Lung (tissue), 12 donors: Measurements from ENCODE around the gene CRPPA. TPM values are rescaled to one million over a fixed set of nuclear protein-coding genes. Genes with fewer than 3 reads are reported as not detected.
A peak's percentile ranks its signal among the peaks of the same experiment; 100 is the strongest.

ENCODE experiments used
- ATAC-seq: fragments of 200-7000 bp; cut with Tn5 transposase; one replicate; pipeline ENCODE4 v1.9.1; 2020; ENCODE audit warnings: moderate number of reproducible peaks; ENCODE audit not compliant: insufficient read depth, low FRiP score
- DNase-seq, 3 donors: peaks; one replicate each; pipeline ENCODE4 v3.0.0-alpha.2; 2013 to 2017
- H3K27ac ChIP-seq, 2 donors: one replicate each; pipeline ENCODE4 v1.5.1; 2013; ENCODE audit warnings: mild to moderate bottlenecking in 2 of 2, moderate library complexity in 2 of 2, control low read depth in 1 of 2, inconsistent platforms in 1 of 2, low read depth in 1 of 2, low read length in 1 of 2
- H3K27me3 ChIP-seq, 3 donors: one replicate each; pipeline ENCODE4 v1.5.1; 2013; ENCODE audit warnings: low read length in 2 of 3; ENCODE audit not compliant: control insufficient read depth in 3 of 3, insufficient read depth in 3 of 3
- H3K36me3 ChIP-seq, 4 donors: one replicate each; pipeline ENCODE4 v1.5.1; 2013; ENCODE audit warnings: low read length in 4 of 4, mild to moderate bottlenecking in 1 of 4, moderate library complexity in 1 of 4; ENCODE audit not compliant: control insufficient read depth in 4 of 4, insufficient read depth in 4 of 4
- H3K4me1 ChIP-seq, 5 donors: one replicate each; pipeline ENCODE4 v1.5.1; 2013; ENCODE audit warnings: low read length in 5 of 5, mild to moderate bottlenecking in 2 of 5, moderate library complexity in 1 of 5; ENCODE audit not compliant: control insufficient read depth in 5 of 5, insufficient read depth in 5 of 5
- H3K4me3 ChIP-seq: one replicate; pipeline ENCODE4 v1.5.1; 2013; ENCODE audit warnings: mild to moderate bottlenecking, control low read depth, moderate library complexity
- H3K9ac ChIP-seq, 2 donors: one replicate each; pipeline ENCODE4 v1.5.1; 2013; ENCODE audit warnings: low read length in 2 of 2, control low read depth in 1 of 2; ENCODE audit not compliant: insufficient read depth in 1 of 2
- H3K9me3 ChIP-seq, 4 donors: one replicate each; pipeline ENCODE4 v1.5.1; 2013; ENCODE audit warnings: low read length in 3 of 4, mild to moderate bottlenecking in 1 of 4, moderate library complexity in 1 of 4; ENCODE audit not compliant: control insufficient read depth in 4 of 4, insufficient read depth in 3 of 4
- WGBS, 2 donors: extraction: QIAGEN DNeasy Blood & Tissue Kit; methylation state at CpG; one replicate each; pipeline ENCODE4 v1.1.7; 2013; 5-methylcytosine and 5-hydroxymethylcytosine counted together
- polyA plus RNA-seq, 2 donors: library from polyadenylated mRNA; stranded (reverse); fragments of 200-250 nt; gene quantifications; one replicate each; pipeline ENCODE4 v1.2.1, GENCODE V29; 2013
- total RNA-seq, 2 donors: library from RNA; depleted of rRNA in 1 of 2; stranded (reverse); fragments of >200 nt in 1 of 2; gene quantifications; one replicate each; pipeline ENCODE4 v1.2.1, GENCODE V29; 2014 to 2021
- TF ChIP-seq, protein P1 (sequence below): IDR thresholded peaks from 2 replicates; pipeline ENCODE4 v1.5.1; 2012; ENCODE audit warnings: mild to moderate bottlenecking; ENCODE audit errors: control extremely low read depth, extremely low read depth
- donor health status: control.
- donor health status: control.
- donor health status: Bipolar disorder and iron deficiency.
- donor health status: healthy.
- donor health status: DM: yes; HTN: yes; CAD: no.

CRPPA gene
- total and polyA plus RNA-seq, 4 donors = 0.38 to 8.6 (median 2.0) TPM

DNA sequence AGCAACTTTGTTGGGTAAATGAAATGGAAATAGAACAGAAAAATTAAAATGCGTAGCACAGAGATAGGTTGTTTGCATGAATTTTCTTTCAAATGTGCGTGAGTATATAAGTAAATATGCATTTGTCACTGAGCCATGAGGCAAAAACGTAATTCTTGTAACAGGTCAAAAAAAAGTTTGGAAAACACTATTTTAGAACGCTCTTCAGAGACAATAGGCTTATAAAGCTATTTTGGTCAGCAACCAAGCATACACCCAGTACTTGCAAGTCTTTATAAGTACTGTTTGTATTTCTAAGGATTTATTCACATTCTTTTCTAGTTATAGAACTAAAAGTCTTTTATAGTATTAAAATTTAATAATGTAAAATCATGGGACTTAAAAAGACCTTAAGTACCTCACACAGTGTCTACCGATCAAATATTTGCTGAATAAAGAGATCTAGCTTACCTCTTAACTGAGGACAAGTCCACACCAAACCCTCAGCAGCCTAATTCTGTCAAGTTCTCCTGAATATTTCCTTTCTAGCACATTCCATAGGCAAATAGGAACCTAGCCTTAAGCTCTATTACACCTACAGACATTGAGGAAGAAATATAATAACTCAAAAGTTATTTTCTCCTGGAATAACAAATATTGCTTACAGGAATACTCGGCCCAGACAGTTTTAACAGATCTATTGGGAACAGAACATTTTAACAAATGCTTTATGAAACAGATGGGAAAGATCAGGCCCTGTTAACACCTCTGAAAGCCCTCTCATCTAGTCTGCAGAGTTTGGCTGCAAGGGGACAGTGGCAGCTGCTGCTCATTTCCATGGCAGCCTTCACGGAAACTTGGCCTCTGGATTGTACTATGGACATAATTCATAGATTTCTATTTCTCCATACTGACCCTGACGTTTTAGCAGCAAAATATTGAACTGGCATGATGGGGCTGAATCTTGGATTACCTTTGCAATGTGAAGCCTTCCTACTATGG is 8.8 kb downstream of the CRPPA start:
- H3K4me1 ChIP-seq = peaks cover 0 to 39% (median 2%) of the 10 kb centered on the region in 5 donors
- 68 to 77% methylated on average over 8 of the region's 8 CpGs for WGBS, 2 donors
- no peaks in the 10 kb centered on the region for H3K9me3 ChIP-seq
- no peak overlapping the region for H3K9ac ChIP-seq
- no peak overlapping the region for H3K4me3 ChIP-seq
- ATAC-seq (no peak), DNase-seq (peak; percentile 74 to 89 (median 87))
- TF ChIP-seq, protein P1, sequence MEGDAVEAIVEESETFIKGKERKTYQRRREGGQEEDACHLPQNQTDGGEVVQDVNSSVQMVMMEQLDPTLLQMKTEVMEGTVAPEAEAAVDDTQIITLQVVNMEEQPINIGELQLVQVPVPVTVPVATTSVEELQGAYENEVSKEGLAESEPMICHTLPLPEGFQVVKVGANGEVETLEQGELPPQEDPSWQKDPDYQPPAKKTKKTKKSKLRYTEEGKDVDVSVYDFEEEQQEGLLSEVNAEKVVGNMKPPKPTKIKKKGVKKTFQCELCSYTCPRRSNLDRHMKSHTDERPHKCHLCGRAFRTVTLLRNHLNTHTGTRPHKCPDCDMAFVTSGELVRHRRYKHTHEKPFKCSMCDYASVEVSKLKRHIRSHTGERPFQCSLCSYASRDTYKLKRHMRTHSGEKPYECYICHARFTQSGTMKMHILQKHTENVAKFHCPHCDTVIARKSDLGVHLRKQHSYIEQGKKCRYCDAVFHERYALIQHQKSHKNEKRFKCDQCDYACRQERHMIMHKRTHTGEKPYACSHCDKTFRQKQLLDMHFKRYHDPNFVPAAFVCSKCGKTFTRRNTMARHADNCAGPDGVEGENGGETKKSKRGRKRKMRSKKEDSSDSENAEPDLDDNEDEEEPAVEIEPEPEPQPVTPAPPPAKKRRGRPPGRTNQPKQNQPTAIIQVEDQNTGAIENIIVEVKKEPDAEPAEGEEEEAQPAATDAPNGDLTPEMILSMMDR = no peak
- no peak overlapping the region for H3K27ac ChIP-seq
- no peaks in the 10 kb centered on the region for H3K36me3 ChIP-seq
- H3K27me3 ChIP-seq = peaks cover 0 to 8% (median 0%) of the 10 kb centered on the region in 3 donors

DNA sequence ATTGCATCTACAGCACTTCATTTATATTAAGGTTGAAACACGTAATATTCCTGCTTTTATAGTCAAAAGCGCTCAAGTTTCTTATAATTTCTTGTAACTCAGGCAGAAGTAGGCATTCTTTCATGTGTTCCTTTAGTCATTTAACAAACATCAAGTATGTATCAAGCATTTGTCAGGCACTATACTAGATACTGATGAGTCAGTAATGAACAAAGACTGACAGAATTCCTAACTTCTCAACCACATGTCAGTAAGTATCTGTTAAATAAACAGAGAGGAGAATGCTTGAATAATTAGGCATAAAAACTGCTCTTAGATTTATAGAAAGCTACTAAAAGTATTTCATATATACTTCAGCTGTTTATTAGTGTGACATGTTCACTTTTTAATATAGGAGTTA is 9.9 kb downstream of the CRPPA start:
- Histone ChIP-seq H3K4me1 (peaks cover 0 to 31% (median 2%) of the 10 kb centered on the region in 5 donors), H3K27ac (no peak overlapping the region), H3K27me3 (peaks cover 0 to 8% (median 0%) of the 10 kb centered on the region in 3 donors), H3K4me3 (no peak overlapping the region), H3K9ac (no peak overlapping the region), H3K9me3 (no peaks in the 10 kb centered on the region), H3K36me3 (no peaks in the 10 kb centered on the region)
- WGBS, 2 donors = 92 to 94% methylated on average over 2 of the region's 2 CpGs
- ATAC-seq (no peak), DNase-seq (no peak)
- TF ChIP-seq, protein P1 = no peak

DNA sequence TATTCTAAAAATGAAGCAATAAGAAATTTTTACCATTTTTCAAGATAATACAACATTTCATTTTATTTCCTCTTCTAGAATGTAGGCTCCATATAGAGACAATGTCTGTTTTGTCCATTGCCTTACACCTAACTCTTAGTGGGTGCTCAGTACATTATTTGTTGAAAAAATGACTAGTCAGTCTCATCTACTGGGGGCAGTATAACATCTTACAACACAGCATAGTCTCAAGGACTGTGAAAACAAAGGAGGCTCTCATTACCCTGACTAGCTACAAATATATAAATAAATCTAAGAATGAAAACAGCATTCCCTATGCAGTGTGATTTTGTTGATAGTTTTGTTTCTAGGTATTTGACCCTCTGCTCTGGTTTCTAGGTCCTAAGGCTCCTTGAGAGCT is 11.6 kb downstream of the CRPPA start:
- TF ChIP-seq, protein P1 = no peak
- peak in 1 of 3 donors; percentile 49 for DNase-seq
- no peak for ATAC-seq
- Histone ChIP-seq H3K9me3 (no peaks in the 10 kb centered on the region), H3K36me3 (no peaks in the 10 kb centered on the region), H3K4me1 (peaks cover 0 to 31% (median 2%) of the 10 kb centered on the region in 5 donors), H3K27ac (no peak overlapping the region), H3K27me3 (peaks cover 0 to 8% (median 0%) of the 10 kb centered on the region in 3 donors), H3K4me3 (no peak overlapping the region), H3K9ac (no peak overlapping the region)
